ENCODE data around the gene ANKRD42. TPM values are rescaled to one million over a fixed set of nuclear protein-coding genes. Genes with fewer than 3 reads are reported as not detected.
"Not testable (repeated sequence)": the region's sequence is repeated elsewhere in the genome, so short reads cannot be mapped to it uniquely, and the experiment has no call there.

Gene ANKRD42
- total and polyA plus RNA-seq, 2 donors, result 2.2 to 5.7 TPM

- H3K27me3 ChIP-seq (ENCODE audit: control insufficient read depth in 2 of 2, insufficient read depth in 1 of 2, low read length in 1 of 2); H3K4me3 ChIP-seq (ENCODE audit: low read length in 2 of 2); H3K27ac ChIP-seq (ENCODE audit: low read depth in 1 of 2, low read length in 1 of 2); DNase-seq (ENCODE audit: low read depth in 6 of 9, low spot score in 9 of 9); H3K9me3 ChIP-seq (ENCODE audit: control insufficient read depth in 2 of 2, insufficient read depth in 1 of 2, low read length in 1 of 2); H3K4me1 ChIP-seq (ENCODE audit: control insufficient read depth in 2 of 2, insufficient read depth in 2 of 2, low read length in 2 of 2): not testable (repeated sequence)
- H3K36me3 ChIP-seq (ENCODE audit: control insufficient read depth in 2 of 2, insufficient read depth in 2 of 2, low read length in 1 of 2), result peaks cover 13 to 17% of the 10 kb centered on the region in 2 donors
- WGBS, result 80% methylated on average over 2 of the region's 2 CpGs
Observed at GRCh38 chr11:83269080-83269479, 75.6 kb downstream of the ANKRD42 start.

DNA sequence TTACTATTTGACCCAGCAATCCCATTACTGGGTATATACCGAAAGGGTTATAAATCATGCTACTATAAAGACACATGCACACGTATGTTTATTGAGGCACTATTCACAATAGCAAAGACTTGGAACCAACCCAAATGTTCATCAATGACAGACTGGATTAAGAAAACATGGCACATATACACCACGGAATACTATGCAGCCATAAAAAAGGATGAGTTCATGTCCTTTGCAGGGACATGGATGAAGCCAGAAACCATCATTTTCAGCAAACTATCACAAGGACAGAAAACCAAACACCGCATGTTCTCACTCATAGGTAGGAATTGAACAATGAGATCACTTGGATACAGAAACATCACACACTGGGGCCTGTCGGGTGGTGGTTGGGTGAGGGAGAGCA lies 78.2 kb downstream of the ANKRD42 start:
- H3K36me3 ChIP-seq (ENCODE audit: control insufficient read depth in 2 of 2, insufficient read depth in 2 of 2, low read length in 1 of 2), result peaks cover 13 to 18% of the 10 kb centered on the region in 2 donors
- WGBS, result 98% methylated on average over 5 of the region's 5 CpGs

DNA sequence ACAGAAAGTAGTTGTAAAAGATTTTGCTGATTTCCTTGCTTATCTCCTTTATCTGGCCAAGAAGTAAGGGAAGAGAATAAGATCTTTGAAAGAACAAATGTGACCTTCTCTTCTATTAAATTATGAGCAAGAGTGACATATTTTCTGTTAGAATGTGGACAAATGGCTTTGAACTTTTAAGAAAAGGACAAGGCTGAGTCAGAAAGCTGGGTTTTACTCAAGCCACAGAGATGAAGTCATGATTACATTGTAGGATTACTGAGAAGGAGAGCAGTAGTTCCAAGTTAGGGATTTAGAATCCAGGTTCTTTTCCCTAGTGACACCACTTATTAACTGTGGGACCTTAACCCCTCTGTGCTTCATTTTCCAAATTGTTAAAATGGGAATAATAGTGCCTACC lies 79.1 kb downstream of the ANKRD42 start:
- H3K27me3 ChIP-seq (ENCODE audit: control insufficient read depth in 2 of 2, insufficient read depth in 1 of 2, low read length in 1 of 2), result no peaks in the 10 kb centered on the region

More for the DNA sequence above, 78.2 kb downstream of the ANKRD42 start:
- not testable (repeated sequence) for H3K27ac ChIP-seq (ENCODE audit: low read depth in 1 of 2, low read length in 1 of 2); DNase-seq (ENCODE audit: low read depth in 6 of 9, low spot score in 9 of 9); H3K4me3 ChIP-seq (ENCODE audit: low read length in 2 of 2); H3K9me3 ChIP-seq (ENCODE audit: control insufficient read depth in 2 of 2, insufficient read depth in 1 of 2, low read length in 1 of 2); H3K27me3 ChIP-seq (ENCODE audit: control insufficient read depth in 2 of 2, insufficient read depth in 1 of 2, low read length in 1 of 2); H3K4me1 ChIP-seq (ENCODE audit: control insufficient read depth in 2 of 2, insufficient read depth in 2 of 2, low read length in 2 of 2)

DNA sequence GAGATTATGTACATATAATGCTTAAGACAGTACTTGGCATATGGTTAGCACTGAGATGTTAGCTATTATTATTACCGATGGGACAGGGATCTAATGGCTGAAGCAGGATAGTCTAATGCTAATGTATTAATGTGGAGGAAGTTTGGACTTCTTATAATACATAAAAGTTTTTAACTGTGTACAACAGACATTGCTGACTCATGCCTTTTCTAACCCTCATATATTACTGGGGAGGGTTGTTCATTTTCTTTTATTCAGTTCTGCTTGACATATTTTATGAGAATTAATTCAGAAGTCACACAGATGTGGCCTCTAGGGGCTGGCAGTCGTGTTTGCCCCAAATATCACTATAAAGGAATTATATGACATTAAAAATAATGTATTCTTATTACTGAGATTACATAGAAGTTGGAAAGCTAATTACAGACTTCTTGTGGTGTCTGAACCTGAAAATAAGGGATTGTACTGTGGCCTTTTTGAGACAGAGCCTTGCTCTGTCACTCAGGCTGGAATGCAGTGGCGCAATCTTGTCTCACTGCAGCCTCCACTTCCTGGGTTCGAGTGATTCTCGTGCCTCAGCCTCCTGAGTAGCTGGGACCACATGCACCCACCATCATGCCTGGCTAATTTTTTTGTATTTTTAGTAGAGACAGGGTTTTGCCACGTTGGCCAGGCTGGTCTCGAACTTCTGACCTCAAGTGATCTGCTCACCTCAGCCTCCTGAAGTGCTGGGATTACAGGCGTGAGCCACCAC lies 82.6 kb downstream of the ANKRD42 start:
- no peaks in the 10 kb centered on the region for H3K27me3 ChIP-seq (ENCODE audit: control insufficient read depth in 2 of 2, insufficient read depth in 1 of 2, low read length in 1 of 2)
- WGBS, result 97% methylated on average over 8 of the region's 8 CpGs
- peaks cover 13 to 26% of the 10 kb centered on the region in 2 donors for H3K36me3 ChIP-seq (ENCODE audit: control insufficient read depth in 2 of 2, insufficient read depth in 2 of 2, low read length in 1 of 2)
- no peaks in the 10 kb centered on the region for H3K4me1 ChIP-seq (ENCODE audit: control insufficient read depth in 2 of 2, insufficient read depth in 2 of 2, low read length in 2 of 2)
- DNase-seq (ENCODE audit: low read depth in 6 of 9, low spot score in 9 of 9), result no peak
- no peak overlapping the region for H3K27ac ChIP-seq (ENCODE audit: low read depth in 1 of 2, low read length in 1 of 2)
- no peak overlapping the region for H3K4me3 ChIP-seq (ENCODE audit: low read length in 2 of 2)
- no peaks in the 10 kb centered on the region for H3K9me3 ChIP-seq (ENCODE audit: control insufficient read depth in 2 of 2, insufficient read depth in 1 of 2, low read length in 1 of 2)

More for the DNA sequence above, 79.1 kb downstream of the ANKRD42 start:
- Histone ChIP-seq H3K27ac (ENCODE audit: low read depth in 1 of 2, low read length in 1 of 2) (no peak overlapping the region), H3K9me3 (ENCODE audit: control insufficient read depth in 2 of 2, insufficient read depth in 1 of 2, low read length in 1 of 2) (no peaks in the 10 kb centered on the region), H3K4me3 (ENCODE audit: low read length in 2 of 2) (no peak overlapping the region), H3K4me1 (ENCODE audit: control insufficient read depth in 2 of 2, insufficient read depth in 2 of 2, low read length in 2 of 2) (no peaks in the 10 kb centered on the region), H3K36me3 (ENCODE audit: control insufficient read depth in 2 of 2, insufficient read depth in 2 of 2, low read length in 1 of 2) (peaks cover 13 to 21% of the 10 kb centered on the region in 2 donors)
- no peak for DNase-seq (ENCODE audit: low read depth in 6 of 9, low spot score in 9 of 9)

- no peak overlapping the region for H3K27ac ChIP-seq (ENCODE audit: low read depth in 1 of 2, low read length in 1 of 2)
- H3K27me3 ChIP-seq (ENCODE audit: control insufficient read depth in 2 of 2, insufficient read depth in 1 of 2, low read length in 1 of 2), result no peaks in the 10 kb centered on the region
- H3K4me1 ChIP-seq (ENCODE audit: control insufficient read depth in 2 of 2, insufficient read depth in 2 of 2, low read length in 2 of 2), result peaks cover 0 to 3% of the 10 kb centered on the region in 2 donors
- H3K4me3 ChIP-seq (ENCODE audit: low read length in 2 of 2), result no peak overlapping the region
- H3K36me3 ChIP-seq (ENCODE audit: control insufficient read depth in 2 of 2, insufficient read depth in 2 of 2, low read length in 1 of 2), result peaks cover 4 to 21% of the 10 kb centered on the region in 2 donors
- no peaks in the 10 kb centered on the region for H3K9me3 ChIP-seq (ENCODE audit: control insufficient read depth in 2 of 2, insufficient read depth in 1 of 2, low read length in 1 of 2)
- DNase-seq (ENCODE audit: low read depth in 6 of 9, low spot score in 9 of 9), result no peak
Observed at GRCh38 chr11:83278351-83278750, 84.8 kb downstream of the ANKRD42 start.

DNA sequence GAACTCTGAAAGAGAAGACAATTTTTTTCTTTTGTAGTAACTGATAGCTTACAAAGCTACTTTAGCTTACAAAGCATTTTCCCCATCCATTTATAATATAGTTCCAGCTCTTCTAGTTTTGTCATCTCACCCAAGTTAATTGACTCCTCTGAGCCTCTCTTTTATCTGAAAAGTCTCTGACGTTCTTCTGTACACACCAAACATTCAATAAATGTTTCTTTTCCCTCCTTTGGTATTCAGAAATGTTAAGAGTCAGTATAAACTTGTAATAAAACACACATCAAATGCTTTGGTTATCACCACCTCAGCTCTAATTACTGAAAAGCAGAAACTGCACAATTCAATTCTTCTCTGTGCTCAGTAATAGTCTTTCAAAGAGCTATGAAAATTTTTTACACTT lies 86.7 kb downstream of the ANKRD42 start:
- Histone ChIP-seq H3K9me3 (ENCODE audit: control insufficient read depth in 2 of 2, insufficient read depth in 1 of 2, low read length in 1 of 2) (no peaks in the 10 kb centered on the region), H3K36me3 (ENCODE audit: control insufficient read depth in 2 of 2, insufficient read depth in 2 of 2, low read length in 1 of 2) (peaks cover 4 to 18% of the 10 kb centered on the region in 2 donors), H3K27me3 (ENCODE audit: control insufficient read depth in 2 of 2, insufficient read depth in 1 of 2, low read length in 1 of 2) (no peaks in the 10 kb centered on the region), H3K27ac (ENCODE audit: low read depth in 1 of 2, low read length in 1 of 2) (no peak overlapping the region), H3K4me1 (ENCODE audit: control insufficient read depth in 2 of 2, insufficient read depth in 2 of 2, low read length in 2 of 2) (peaks cover 6 to 8% of the 10 kb centered on the region in 2 donors), H3K4me3 (ENCODE audit: low read length in 2 of 2) (no peak overlapping the region)
- WGBS, result 91% methylated on average over 1 of the region's 1 CpG
- DNase-seq (ENCODE audit: low read depth in 6 of 9, low spot score in 9 of 9), result no peak

DNA sequence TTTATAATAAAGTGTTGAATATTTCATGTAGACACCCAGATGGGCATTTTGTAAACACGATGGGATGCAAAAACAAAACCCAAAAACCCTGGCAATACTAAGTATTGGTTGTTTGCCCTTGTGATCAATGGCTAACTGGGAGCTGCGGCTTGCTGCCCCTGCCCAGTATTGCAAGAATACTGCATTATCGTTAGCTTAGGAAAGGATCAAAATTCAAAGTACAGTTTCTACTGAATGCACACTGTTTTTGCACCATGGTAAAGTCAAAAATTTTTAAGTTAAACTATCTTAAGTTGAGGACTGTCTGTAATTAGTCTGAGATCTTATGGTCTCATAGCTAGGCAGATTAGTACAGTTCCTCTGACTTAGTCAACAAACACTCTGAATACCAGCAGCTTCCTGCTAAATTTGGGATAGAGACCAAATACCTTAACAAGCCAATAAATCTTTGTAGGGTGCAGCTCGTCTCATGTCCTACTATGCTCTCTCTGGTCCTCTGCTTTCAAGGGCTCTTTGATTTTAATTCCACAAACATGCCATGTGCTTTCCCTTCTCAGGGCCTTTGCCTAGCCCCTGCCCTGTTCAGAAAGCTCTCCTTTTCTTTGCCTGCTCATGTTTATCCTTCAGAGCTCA lies 88.7 kb downstream of the ANKRD42 start:
- no peak for DNase-seq (ENCODE audit: low read depth in 6 of 9, low spot score in 9 of 9)
- H3K27ac ChIP-seq (ENCODE audit: low read depth in 1 of 2, low read length in 1 of 2), result no peak overlapping the region
- 72% methylated on average over 4 of the region's 4 CpGs for WGBS
- peaks cover 6 to 10% of the 10 kb centered on the region in 2 donors for H3K4me1 ChIP-seq (ENCODE audit: control insufficient read depth in 2 of 2, insufficient read depth in 2 of 2, low read length in 2 of 2)
- no peaks in the 10 kb centered on the region for H3K9me3 ChIP-seq (ENCODE audit: control insufficient read depth in 2 of 2, insufficient read depth in 1 of 2, low read length in 1 of 2)
- peaks cover 0 to 5% of the 10 kb centered on the region in 2 donors for H3K36me3 ChIP-seq (ENCODE audit: control insufficient read depth in 2 of 2, insufficient read depth in 2 of 2, low read length in 1 of 2)
- H3K27me3 ChIP-seq (ENCODE audit: control insufficient read depth in 2 of 2, insufficient read depth in 1 of 2, low read length in 1 of 2), result no peaks in the 10 kb centered on the region
- H3K4me3 ChIP-seq (ENCODE audit: low read length in 2 of 2), result no peak overlapping the region

GRCh38 chr11:83284501-83285150 lies 91.1 kb downstream of the ANKRD42 start:
- Histone ChIP-seq H3K4me1 (ENCODE audit: control insufficient read depth in 2 of 2, insufficient read depth in 2 of 2, low read length in 2 of 2) (peaks cover 6 to 10% of the 10 kb centered on the region in 2 donors), H3K27me3 (ENCODE audit: control insufficient read depth in 2 of 2, insufficient read depth in 1 of 2, low read length in 1 of 2) (no peaks in the 10 kb centered on the region), H3K9me3 (ENCODE audit: control insufficient read depth in 2 of 2, insufficient read depth in 1 of 2, low read length in 1 of 2) (no peaks in the 10 kb centered on the region), H3K36me3 (ENCODE audit: control insufficient read depth in 2 of 2, insufficient read depth in 2 of 2, low read length in 1 of 2) (no peaks in the 10 kb centered on the region), H3K27ac (ENCODE audit: low read depth in 1 of 2, low read length in 1 of 2) (peak overlapping the region; percentile 46 to 99), H3K4me3 (ENCODE audit: low read length in 2 of 2) (peak overlapping the region; percentile 89 to 90)
- DNase-seq (ENCODE audit: low read depth in 6 of 9, low spot score in 9 of 9), result peak in 2 of 9 donors; percentile 7 to 16
- WGBS, result 33% methylated on average over 3 of the region's 3 CpGs

DNA sequence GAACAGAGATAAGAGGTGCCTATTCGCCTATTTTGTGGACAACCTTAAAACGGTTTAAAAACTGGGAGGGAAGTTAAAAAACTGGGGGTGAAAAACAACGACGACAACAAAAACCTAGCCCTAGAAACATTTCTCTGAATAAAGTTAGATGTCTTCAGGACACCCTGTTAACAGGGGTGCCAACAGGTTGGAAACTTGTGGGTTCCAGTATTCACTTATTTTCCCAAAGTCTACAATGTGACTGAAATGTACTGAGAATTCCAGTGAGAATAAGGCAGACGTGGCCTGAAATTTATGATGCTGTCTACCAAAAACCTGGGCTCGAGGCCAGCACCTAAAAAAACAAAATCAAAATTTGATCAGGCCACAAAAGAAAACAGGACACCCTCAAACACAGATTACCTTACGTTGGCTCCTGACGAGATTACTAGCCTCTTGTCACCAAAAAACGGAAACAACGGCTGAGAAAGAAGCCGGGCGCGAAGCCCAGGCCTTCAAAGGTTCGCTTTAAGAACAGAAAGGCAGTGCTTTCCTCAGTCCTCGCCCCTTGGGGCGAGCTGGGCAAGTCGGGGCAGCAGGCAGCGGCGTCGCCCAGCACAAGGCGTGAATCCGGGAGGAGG lies 91.7 kb downstream of the ANKRD42 start:
- Histone ChIP-seq H3K27me3 (ENCODE audit: control insufficient read depth in 2 of 2, insufficient read depth in 1 of 2, low read length in 1 of 2) (no peaks in the 10 kb centered on the region), H3K27ac (ENCODE audit: low read depth in 1 of 2, low read length in 1 of 2) (peak overlapping the region; percentile 91 to 99), H3K36me3 (ENCODE audit: control insufficient read depth in 2 of 2, insufficient read depth in 2 of 2, low read length in 1 of 2) (no peaks in the 10 kb centered on the region), H3K9me3 (ENCODE audit: control insufficient read depth in 2 of 2, insufficient read depth in 1 of 2, low read length in 1 of 2) (no peaks in the 10 kb centered on the region), H3K4me3 (ENCODE audit: low read length in 2 of 2) (peak overlapping the region; percentile 89 to 90), H3K4me1 (ENCODE audit: control insufficient read depth in 2 of 2, insufficient read depth in 2 of 2, low read length in 2 of 2) (peaks cover 6 to 10% of the 10 kb centered on the region in 2 donors)
- 3% methylated on average over 22 of the region's 22 CpGs for WGBS
- DNase-seq (ENCODE audit: low read depth in 6 of 9, low spot score in 9 of 9), result peak in 1 of 9 donors; percentile 13

Data from thymus (tissue), 11 donors.